GM12872 (cell line): ENCODE data around the gene ABI3BP.

Source experiments
- TF ChIP-seq, protein P1 (sequence below): IDR thresholded peaks from 3 replicates; pipeline ENCODE4 v1.5.1; 2011; ENCODE audit warnings: low read depth, mild to moderate bottlenecking, low read length, moderate library complexity; ENCODE audit not compliant: insufficient read depth

ABI3BP gene

DNA sequence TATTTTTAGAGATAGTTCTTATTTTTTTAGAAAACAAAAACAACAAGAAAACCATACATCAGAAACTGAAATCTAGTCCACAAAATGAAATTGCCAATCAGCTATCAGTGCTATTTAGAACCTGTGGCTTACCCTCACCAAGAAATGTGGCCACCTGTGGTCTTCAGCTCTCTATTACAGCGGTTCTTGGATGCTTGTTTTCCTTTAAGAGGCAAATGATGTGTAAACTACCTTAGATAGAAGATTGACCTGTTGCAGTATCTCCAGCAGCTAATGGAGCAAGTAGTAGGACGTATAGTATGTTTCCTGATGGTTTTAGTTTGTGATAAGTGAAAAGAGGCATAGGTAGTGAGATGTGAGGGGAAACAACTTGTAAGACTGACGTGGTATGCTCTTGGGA is 262.7 kb downstream of the ABI3BP start:
- TF ChIP-seq, protein P1, sequence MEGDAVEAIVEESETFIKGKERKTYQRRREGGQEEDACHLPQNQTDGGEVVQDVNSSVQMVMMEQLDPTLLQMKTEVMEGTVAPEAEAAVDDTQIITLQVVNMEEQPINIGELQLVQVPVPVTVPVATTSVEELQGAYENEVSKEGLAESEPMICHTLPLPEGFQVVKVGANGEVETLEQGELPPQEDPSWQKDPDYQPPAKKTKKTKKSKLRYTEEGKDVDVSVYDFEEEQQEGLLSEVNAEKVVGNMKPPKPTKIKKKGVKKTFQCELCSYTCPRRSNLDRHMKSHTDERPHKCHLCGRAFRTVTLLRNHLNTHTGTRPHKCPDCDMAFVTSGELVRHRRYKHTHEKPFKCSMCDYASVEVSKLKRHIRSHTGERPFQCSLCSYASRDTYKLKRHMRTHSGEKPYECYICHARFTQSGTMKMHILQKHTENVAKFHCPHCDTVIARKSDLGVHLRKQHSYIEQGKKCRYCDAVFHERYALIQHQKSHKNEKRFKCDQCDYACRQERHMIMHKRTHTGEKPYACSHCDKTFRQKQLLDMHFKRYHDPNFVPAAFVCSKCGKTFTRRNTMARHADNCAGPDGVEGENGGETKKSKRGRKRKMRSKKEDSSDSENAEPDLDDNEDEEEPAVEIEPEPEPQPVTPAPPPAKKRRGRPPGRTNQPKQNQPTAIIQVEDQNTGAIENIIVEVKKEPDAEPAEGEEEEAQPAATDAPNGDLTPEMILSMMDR = no peak

DNA sequence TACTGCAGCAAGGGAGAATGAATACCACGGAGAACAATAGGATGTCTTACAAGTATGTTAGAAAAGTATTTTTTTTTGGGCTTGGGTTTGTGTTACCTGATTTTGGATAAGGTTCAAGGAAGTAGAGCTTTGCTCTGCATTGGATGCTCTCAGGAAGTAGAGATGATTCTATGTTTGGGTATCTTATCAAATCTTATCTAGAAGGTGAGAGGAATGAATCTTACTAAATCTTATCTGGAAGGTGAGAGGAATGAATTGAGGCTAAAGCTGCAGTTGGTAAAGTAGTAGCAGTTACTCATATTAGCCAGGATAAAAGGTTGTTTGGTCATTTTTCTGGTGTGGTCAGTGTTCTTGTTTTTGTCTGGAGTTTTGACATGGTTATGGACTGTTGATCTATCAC is 266.5 kb downstream of the ABI3BP start:
- TF ChIP-seq, protein P1 = no peak

DNA sequence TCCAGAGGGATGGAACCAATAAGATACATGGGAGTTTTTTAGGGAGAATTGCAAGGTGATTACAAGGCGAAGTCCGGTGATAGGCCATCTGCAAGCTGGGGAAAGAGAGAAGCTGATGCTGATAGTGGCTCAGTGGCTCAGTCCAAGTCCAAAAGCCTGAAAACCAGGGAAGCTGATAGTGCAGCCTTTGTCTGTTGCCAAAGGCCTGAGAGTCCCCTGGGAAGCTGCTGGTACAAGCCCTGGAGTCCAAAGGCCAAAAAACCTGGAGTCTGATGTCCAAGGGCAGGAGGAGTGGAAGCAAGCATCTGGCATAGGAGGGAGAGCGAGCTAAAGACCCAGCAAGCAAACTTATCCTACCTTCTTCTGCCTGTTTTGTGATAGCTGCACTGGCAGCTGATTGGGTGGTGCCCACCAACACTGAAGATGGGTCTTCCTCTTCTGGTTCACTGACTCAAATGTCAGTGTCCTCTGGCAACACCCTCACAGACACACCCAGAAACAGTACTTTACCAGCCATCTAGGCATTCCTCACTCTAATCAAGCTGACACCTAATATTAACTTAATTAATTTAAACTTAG is 267.2 kb downstream of the ABI3BP start:
- TF ChIP-seq, protein P1 = no peak

DNA sequence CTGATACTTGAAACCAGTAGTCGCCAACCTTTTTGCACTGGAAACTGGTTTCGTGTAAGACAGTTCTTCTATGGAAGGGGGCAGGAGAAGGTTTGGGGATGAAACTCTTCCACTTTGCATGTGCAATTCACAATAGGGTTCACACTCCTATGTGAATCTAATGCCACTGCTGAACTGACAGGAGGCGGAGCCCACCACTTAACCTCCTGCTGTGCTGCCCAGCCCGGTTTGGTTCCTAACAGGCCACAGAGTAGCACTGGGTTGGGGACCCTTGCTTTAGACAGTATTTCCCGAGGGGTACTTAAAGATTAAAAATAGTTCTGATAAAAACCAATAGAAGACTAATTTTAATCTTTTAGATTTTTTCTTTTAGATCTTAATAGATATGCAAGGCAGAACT is 272.8 kb downstream of the ABI3BP start:
- TF ChIP-seq, protein P1 = no peak

DNA sequence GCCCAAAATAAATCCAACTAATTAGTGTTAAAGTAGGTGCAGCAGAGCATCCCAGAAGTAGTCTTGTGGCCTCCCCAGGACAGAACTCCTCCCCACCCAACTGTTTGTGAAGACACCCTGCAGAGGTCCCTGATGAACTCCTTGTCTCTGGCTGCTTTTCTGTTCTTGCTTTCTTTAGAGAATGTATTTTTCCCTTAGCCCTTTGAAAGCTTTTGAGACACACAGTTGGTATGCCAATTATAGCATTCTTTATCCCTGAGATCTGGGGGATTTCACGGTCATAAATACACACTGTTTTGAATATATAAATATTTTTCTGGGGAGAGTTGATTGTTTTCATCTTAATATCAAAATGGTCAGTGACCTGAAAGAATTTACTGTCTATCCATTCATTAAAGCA is 274.1 kb downstream of the ABI3BP start:
- TF ChIP-seq, protein P1 = no peak

DNA sequence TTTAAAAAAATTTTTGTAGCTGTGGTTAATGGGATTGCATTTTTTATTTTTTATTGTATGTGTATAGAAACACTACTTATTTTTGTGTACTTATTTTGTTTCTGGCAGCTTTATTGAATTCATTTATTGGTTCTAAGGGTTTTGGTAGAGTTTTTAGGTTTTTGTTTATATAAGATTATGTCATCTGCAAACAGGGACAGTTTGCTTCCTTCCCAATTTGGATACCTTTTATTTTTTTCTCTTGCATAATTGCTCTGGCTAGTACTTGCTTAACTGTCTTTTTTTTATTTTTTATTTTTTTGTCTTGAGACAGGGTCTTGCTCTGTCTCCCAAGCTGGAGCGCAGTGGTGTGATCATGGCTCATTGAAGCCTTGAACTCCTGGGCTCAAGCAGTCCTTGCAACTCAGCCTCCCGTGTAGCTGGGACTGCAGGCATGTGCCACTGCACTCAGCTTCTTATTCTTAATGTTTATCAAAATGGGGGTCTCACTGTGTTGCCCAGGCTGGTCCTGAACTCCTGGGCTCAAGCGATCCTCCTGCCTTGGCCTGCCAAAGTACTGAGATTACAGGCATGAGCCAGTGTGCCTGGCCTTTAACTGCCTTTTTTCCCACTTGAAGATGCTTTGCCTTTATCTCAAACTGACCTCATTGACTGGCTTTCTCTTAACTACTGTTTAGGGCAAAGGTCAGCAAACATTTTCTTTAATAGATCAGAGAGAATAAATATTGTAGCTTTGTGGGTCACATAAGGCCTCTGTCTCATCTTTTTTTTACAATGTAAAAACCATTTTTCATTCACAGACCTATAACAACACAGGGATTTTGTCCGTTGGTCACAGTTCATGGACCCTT is 275.4 kb downstream of the ABI3BP start:
- TF ChIP-seq, protein P1 = no peak

DNA sequence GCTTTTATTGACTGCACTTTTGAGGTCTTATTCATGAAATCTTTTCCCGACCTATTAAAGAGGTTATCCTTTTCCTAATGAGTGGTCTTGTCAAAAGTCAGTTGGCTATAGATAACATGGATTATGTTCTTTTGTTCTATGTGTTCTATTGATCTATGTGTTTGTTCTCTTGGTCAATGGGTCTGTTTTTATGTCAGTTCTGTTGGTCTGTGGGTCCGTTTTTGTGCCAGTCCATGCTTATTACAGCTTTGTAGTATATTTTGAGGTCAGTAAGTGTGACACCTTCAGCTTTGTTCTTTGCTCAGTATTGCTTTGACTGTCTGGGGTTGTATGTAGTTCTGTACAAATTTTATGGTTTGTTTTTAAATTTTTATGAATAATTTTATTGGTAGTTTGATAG is 276.2 kb downstream of the ABI3BP start:
- TF ChIP-seq, protein P1 = no peak
